Activated T-cell treated with anti-CD3 and anti-CD28 coated beads, Interleukin-2, amount 50 U/mL, for 48 hours (primary cell): ENCODE data around the gene IGSF10.

ENCODE experiments used
- DNase-seq, 2 experiments: peaks; one replicate each; pipeline ENCODE4 v3.0.0-alpha.2; 2020

The IGSF10 gene

DNA sequence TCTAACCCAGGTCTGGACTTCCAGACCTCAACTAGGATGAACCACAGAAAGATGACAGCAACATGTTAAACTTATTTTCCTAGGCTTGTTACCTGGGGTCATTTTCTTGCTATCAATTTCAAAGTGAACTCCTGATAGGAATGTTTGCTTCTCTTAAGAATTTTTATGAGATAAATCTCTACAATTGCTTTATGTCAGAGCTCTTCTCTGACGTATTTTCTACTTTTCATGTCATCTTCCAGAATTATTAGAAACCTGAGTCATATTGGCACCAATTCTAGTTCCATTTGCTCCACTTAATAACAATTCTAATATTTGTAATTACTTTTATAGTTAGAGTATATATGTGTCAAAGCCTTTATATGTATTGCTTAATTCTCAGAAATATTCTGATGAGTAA is 2.1 kb upstream of the IGSF10 start:
- no peak for DNase-seq

DNA sequence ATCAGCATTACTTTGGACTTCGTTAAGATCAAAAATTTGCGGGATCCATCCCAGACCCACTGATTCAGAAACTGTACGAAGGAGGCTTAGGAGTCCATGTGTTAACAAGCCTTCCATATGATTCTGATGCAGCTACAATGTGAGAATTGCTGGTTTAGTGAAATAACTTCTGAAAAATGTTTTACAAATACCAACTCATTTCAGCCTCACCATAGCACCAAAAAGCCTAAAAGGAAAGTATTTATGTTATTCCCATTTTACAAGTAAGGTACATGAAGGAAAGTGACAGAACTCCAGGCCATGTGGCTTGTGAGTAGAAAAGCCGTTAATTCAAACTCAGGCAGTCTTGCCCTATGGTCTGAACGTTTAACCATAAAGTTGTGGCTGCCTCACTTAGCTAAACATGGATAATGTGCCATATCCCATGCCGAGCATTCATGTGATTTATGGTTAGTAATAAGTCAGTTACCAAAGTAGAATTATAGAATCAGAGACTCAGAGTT is 1.5 kb upstream of the IGSF10 start:
- DNase-seq, result no peak

DNA sequence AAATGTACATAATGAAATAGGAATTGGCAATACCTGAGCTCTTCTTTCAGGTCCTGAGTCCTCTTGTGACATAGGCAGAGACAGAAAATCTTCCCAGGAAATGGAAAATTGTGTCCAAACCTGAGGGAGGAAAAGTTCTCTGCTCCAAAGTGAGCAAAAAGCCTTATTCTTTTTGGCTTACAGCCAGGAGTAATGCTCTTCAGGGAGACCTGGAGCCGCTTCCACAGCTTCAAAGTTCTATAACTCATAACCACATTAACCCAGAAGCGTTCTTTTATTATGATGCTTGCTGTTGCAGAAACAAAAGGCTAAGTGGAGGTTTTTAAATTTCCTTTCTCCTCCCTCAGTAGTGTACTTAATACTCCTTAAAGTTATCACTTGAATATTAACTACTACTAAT is 633 bp downstream of the IGSF10 start:
- no peak for DNase-seq

DNA sequence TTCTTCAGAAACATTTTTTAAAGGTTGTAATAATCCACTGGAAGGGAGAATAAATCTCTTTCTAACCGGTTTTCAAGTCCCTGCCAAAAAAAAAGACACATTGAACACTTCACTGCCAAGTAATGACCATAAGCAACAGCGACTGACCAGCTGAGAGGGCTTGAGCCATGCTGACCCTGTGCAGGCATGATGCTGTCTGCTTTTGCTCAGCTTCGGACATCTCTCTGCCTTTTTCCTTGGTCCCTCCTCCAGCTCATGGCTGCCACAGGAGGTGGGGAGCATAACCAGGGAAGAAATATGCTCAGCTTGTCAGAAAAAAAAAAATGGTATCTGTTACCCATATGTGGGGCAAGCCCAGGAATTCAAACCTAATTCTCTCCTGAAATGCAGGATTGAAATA is 1.5 kb downstream of the IGSF10 start:
- no peak for DNase-seq

DNA sequence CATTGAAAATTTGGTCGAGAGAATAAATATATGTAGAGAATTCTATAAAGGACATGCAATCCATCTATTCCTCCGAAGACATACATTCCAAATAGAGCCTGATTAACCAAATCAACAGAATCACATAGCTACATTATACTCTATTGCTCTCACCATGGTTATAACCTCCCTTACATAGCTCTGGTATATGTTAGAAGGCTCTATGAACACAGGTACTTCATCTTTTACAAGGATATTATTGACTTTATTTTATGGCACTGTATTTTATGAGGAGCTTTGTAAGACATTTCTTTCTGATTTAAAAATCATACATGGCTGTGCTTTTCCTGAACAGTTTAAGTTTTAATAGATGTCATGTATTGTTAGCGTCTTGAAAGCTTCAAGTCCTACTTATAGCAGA is 4.8 kb downstream of the IGSF10 start:
- DNase-seq, result no peak

DNA sequence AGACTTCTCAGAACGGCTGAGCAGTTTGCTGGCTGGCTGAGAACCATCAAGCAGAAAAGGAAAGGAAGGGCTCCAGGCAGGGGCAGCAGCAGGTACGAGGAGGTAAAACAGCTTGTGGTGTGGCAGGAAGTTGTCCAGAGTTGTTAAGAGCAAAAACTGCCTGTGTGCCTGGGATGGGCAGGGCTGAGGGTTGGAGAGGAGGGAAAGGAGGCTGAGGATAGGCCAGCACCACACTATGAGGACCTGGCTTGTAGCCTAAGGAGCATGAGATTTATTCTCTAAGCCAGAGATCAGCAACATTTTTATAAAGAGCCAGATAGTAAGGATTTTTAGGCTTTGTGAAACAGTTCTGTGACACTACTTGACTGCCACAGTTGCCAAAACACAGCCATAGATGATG is 8.0 kb downstream of the IGSF10 start:
- no peak for DNase-seq

DNA sequence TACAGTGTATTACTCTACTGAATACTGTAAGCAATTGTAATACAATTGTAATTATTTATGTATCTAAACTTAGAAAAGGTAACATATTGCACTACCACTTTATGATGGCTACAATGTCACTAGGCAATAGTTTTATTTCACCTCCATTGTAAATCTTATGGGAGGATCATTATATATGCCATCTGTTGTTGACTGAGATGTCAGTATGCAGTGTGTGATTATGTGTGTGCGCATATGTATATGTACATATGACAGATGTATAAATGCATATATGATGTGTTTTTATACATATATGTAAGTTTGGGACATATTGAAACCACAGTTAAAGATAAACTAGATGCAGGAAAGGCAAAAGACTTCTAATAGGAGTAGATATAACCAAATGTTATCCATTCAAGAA is 8.5 kb downstream of the IGSF10 start:
- no peak for DNase-seq

DNA sequence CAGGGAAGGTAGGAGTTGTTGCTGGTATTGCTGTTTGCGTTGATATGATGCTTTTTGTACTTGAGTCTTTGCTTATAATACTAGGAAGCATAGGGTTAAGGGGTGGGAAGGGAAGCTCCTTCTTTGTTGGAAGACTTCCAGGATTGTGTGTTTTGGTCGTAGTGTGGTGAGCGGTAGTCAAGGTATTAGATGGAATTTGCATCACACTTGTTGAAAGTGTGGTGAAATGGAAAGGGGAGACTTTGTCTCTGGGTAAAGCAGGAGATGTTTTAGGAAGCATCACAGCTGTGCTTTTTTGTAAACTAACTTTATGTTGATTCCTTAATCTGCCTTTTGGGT is 14.9 kb downstream of the IGSF10 start:
- DNase-seq, result no peak

DNA sequence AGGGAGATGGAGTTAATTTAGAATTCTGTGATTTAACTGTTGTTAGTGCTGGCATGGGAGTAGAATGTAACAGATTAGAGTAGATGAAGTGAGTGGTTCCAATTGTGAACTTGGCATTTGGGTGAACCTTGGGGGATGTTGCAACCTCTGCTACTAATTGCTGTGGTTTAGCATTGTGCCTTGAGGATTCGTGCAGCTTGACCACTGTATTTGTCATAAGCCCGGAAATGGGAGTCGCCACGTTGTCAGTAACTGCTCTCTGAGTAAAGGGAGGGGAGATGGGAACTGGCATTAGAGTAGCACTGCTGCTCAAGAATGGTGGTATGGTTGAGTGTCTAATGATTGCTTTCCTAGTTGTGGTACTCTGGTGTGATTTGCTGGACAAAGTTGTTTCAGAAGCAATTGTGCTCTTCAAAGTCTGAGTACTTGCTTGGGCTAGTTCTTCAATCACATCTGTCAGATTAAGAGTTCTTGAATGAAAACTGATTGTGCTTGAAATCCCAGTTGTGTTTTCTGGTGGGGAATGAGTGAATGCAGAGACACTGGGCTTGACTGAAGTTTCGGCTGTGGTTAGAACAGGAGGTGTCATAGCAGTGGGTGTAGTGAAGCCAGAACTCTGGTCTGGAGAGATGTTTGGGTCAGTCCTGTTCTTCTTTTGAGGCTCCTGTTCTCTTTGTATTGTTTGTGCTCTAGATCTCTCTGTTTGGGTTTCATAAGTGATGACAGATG is 15.4 kb downstream of the IGSF10 start:
- DNase-seq, result no peak

DNA sequence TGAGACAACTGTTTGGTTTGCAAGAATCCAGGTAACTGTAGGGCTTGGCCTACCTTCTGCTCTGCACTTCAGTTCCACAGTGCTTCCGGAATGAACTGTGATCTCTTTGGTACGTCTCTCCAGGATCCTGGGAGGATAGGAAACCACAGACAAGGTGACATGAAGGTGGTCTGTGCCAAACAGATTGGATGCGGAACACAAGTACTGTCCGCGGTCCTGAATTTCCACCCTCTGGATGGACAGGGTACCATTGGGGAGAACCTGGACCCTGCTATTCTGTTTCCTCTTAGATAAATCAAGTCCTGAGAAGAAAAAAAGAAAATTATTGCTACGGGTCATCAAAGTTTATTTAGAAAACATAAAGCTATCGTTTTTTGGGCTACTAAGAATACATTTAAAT is 17.3 kb downstream of the IGSF10 start:
- no peak for DNase-seq

DNA sequence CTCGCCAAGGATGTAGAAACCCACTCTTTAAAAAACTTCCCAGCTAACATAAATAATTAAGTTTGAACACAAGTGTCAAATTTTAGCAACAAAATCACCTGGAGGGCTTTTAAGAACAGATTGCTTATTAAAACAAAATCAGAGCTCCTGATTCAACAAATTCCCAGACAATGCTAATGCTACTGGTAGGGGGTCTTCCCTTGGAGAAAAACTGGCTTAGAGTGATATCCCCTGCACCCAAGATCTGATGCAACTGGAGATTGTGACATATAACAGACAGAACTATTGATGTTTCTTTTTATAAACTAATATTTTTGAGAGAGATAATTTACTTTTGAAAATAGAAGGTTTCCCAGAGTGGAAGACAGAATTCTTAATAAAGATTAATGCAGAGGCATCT is 19.9 kb downstream of the IGSF10 start:
- DNase-seq, result no peak

DNA sequence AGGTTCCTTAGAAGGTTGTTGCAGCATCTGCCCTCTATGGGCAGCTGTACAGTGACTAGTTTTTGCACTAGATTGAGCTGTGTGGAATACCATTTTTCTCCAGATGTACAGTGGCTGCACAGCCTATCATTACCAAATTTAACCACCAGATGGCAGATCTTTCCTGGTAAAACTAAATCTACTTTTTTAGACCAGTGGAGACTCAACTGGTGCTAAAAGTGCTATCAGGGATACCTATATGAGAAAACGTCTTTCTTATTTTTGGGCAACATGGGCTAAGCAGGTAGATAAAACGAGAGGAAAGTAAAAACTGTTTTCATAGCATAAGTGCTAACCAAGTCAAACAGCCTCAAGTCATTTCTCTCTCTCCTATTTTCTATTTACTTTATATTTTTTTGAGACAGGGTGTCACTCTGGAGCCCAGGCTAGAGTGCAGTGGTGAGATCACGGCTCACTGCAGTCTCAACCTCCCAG is 21.2 kb downstream of the IGSF10 start:
- no peak for DNase-seq

DNA sequence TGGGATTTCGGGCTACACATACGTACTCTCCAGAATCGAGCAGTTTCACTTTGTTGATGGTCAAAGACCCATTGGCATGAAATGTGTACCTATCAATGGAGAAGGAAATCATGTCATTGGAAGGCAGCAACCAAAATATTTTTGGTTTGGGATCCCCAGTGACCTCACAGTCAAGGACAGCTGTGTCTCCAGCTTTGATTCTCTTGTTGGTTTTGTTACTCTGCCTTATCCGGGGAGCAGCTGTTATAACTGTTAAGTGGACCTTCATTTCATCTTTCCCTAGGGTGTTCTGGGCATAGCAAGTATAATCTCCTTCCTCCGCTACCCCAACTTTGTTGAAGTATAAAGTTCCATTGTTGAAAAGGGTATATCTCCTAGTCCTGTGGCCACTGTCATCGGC is 23.0 kb downstream of the IGSF10 start:
- DNase-seq, result no peak

DNA sequence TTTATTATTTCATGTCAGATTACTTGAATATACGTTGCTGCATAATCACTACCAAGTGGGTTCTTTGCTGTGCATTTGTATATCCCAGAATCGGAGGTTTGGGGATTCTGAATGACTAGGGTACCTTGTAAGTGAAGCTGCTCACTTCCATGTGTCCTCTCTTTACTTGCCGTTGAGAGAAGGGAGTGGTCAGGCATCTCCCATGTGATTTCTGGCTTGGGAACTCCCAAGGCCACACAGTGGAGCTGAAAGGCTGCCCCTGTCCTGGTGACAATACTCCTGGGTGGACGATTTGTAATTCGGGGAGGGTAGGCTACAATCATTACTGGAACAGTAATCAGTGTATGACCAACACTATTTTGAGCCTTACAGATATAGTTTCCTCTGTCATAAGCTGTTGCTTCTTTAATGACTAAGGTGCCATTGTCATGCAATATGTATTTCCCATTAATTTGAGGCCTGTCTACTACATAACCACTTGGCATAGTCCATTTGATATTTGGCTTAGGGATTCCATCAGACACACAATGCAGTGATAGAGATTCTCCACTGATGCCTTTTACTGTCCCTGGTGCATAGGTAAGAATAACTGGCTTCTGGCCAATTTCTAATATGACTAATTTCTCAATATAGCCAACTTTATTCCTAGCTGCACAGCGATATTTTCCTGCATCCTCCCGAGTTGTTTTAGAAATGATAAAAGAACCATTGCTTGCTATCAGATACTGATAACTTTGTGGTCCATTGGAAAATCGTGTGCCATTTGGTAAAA is 24.0 kb downstream of the IGSF10 start:
- no peak for DNase-seq

DNA sequence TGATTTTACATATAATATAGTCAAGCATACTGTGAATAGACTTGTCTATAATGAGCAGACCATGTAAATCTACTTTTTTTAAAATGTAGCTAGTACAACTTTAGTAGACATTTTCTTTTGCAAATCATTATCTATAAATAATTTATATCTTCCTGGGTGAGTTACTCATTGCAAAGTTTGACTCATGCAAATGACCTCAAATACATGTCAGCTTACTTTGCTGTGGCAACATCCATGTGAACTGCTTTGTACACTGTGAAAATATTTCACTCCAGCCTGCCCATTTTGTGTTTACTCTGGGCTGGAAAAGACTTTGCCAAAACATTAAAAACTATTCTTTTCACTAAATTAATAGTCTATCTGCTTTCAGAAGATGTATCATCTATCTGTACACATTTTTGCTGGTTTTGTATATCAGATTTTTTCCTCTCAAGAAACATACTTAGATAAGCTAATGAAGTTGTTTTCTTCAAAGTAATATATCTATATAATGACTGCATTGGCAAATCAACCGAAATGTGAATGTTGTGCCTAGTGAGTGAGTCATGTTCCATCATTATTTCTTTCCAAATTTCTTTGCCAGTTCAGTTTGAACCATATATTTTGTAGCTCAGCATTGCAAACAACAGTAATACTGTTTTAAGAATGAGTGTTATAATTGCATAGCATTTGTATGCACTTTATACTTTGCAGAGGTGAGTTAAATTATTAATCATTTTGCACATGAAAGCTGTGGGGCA is 26.5 kb downstream of the IGSF10 start:
- DNase-seq, result no peak

DNA sequence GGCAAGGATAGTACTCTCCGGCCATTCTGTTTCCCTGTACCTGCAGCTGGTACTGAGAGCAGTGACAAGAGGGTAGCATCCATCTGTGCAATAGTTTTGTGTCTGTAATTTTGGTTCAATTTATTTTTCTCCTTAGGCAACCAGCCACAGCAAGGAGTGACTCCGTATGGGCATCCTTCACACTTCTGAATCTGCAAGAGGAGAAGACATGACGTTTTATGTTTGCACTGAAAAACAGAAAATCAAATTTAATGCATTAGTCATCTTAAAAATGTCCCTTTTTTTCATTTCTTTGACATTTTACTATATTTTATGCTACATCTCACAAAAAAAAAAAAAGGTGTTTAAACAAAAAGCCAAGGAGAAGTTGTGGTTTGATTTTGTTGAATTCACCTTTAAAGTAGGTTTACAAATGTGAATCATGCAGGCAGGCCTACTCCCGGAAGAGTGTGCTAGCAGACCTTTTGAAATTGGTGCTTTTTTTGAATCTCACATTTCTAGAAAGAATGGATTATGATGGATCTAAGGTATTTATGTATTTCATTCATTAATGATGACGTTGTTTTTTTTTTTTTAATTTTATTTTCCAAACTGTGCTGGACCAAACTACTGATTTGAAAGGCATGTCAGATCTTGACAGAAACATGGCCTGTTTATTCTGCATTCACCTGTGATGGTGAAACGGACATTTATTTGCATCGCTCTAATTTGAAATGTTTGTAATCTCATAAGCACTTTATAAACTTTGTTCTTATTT is 28.1 kb downstream of the IGSF10 start:
- DNase-seq, result no peak

DNA sequence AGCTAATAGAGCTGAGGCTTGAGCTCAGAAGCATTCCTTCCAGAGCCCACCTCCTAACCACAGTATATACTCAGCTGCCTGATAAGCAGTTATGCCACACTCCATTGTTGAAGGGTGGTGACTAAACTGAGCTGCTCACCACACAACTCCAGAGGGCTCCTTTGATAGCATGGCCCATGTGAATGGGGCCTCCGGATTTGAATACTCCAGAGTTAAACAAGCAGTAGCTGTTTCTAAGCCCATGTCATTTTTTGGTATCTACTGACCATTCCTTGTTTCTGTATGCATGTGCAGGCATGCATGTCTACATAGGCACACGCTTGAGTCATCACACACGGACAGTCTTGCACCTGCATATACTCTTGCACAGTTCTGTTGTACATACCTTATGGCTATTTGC is 28.9 kb downstream of the IGSF10 start:
- no peak for DNase-seq

DNA sequence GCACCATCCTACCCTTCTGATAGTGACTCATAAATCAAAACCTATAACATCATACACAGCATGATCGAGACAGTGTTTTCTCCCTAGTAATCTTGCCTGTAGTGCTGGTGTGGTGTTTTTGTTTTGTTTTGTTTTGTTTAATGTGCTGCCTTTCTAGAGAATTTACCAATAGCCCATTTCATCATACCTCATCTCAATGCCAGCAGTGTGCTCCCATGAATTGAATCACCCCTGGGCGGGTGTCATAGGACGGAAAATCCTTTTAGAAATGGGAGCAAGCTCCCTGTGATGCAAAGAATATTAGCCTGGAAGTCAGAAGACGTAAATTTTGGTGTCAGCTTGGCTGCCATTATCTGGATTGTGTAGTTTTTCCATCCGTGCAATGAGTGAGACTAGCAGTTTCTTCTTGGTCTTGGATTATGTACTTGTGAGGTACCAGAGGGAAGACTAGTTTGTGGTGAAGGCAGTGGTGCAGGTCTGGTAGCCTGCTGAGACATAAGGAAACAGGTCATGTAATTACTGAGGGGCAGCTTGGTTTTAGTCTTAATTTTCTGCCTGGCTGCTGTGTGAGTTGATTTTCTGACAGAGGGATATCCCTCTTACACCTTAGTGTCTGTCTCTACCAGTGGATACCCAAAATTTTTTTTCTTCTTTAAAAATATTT is 29.9 kb downstream of the IGSF10 start:
- DNase-seq, result no peak

DNA sequence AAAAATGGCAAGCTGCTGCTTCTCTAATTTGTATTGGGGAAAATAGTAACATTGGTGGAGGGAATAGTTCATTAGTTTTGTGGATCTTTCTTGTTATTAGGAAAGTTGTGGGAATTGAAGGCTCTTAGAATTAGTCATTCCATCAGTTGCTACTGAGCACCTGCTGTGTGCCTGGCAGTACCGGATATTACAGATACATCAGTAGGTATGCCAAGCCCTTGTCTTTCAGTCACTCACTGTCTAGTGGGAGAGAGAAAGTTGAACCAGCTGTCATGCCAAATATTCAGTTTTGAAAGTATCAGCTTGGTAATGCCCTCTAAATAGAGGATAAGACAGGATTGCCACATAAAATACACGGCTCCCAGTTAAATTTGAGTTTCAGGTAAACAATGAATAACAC is 32.5 kb downstream of the IGSF10 start:
- no peak for DNase-seq

DNA sequence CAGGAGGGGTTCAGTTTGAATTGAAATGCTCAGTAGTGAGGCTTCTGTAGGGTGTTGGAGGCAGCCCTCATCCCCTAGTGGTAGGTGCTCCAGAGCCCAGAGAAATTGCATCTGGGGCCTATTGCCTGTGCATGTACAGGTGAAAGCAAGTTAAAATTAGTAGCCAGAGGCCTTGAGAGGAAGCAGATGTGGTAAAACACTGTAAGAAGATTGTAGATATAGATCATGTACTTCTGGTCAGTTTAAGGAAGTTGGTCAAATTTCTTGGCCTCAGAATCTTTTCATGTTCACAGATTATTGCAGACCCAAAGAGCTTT is 34.6 kb downstream of the IGSF10 start:
- no peak for DNase-seq

DNA sequence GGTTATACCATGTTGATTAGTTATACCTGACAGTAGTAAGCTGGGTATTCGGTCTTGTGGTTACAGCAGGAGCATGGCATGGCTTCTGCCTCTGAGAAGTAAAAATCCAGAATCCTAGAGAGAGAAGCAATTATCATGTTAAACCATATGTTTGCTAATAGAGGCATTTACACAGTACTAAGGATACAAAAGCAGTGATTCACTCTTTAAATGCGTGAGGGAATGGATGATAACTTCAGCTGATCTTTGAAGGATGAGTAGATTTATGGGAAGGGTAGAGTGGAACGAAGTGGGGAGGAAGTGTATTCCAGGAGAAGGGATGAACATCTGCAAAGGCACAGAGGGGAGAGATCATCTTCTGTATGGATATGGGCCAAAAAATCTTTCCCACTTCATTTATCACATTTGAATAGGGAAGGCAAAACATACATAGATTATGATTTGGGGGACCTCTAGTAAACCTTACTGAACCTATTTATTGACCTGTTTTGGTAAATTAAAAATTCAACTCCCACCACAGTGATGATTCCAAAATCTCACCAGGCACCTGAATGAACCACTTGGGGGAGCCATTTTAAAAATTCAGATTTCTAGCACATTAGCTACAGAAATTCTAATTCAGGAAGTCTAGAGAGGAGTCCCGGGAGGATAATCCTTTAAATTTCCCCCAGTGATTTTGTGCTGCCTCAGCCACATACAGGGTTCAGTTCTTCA is 35.1 kb downstream of the IGSF10 start:
- no peak for DNase-seq

DNA sequence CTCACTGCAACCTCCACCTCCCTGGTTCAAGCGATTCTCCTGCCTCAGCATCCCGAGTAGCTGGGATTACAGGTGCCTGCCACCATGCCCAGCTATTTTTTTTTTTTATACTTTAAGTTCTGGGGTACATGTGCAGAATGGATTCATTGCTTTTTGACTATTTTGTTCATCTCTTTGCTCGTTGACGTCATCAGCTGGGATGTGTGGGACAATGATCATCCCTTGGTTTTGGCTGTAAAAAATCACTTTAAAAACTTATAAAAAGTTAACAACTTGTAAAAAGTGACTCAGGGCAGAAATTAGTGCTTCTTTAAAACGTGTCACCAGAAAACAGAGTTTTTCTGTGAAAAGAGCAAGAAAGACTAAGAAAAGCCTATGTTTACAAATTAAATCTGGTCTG is 37.8 kb downstream of the IGSF10 start:
- DNase-seq, result no peak
